GM13976 (cell line): ENCODE measurements around the gene SMC1B.

Source experiments
- DNase-seq: peaks from one replicate; pipeline ENCODE4 v3.0.0; 2012; ENCODE audit warnings: low spot score
- in situ Hi-C: fragments of 300-500 bp; cut with MboI; formaldehyde crosslinking; loops from one replicate; pipeline ENCODE4 v1.12.0; 2022; ENCODE audit warnings: low sequenced_read_pairs, mixed read lengths, inconsistent platforms; ENCODE audit not compliant: unreplicated experiment
- TF ChIP-seq, protein P1 (sequence below): IDR thresholded peaks from 2 replicates; pipeline ENCODE4 v1.5.1; 2012; ENCODE audit warnings: borderline replicate concordance, mild to moderate bottlenecking; ENCODE audit not compliant: insufficient read depth; ENCODE audit errors: extremely low read depth, missing control alignments, control extremely low read depth

SMC1B gene, protein sequence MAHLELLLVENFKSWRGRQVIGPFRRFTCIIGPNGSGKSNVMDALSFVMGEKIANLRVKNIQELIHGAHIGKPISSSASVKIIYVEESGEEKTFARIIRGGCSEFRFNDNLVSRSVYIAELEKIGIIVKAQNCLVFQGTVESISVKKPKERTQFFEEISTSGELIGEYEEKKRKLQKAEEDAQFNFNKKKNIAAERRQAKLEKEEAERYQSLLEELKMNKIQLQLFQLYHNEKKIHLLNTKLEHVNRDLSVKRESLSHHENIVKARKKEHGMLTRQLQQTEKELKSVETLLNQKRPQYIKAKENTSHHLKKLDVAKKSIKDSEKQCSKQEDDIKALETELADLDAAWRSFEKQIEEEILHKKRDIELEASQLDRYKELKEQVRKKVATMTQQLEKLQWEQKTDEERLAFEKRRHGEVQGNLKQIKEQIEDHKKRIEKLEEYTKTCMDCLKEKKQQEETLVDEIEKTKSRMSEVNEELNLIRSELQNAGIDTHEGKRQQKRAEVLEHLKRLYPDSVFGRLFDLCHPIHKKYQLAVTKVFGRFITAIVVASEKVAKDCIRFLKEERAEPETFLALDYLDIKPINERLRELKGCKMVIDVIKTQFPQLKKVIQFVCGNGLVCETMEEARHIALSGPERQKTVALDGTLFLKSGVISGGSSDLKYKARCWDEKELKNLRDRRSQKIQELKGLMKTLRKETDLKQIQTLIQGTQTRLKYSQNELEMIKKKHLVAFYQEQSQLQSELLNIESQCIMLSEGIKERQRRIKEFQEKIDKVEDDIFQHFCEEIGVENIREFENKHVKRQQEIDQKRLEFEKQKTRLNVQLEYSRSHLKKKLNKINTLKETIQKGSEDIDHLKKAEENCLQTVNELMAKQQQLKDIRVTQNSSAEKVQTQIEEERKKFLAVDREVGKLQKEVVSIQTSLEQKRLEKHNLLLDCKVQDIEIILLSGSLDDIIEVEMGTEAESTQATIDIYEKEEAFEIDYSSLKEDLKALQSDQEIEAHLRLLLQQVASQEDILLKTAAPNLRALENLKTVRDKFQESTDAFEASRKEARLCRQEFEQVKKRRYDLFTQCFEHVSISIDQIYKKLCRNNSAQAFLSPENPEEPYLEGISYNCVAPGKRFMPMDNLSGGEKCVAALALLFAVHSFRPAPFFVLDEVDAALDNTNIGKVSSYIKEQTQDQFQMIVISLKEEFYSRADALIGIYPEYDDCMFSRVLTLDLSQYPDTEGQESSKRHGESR

DNA sequence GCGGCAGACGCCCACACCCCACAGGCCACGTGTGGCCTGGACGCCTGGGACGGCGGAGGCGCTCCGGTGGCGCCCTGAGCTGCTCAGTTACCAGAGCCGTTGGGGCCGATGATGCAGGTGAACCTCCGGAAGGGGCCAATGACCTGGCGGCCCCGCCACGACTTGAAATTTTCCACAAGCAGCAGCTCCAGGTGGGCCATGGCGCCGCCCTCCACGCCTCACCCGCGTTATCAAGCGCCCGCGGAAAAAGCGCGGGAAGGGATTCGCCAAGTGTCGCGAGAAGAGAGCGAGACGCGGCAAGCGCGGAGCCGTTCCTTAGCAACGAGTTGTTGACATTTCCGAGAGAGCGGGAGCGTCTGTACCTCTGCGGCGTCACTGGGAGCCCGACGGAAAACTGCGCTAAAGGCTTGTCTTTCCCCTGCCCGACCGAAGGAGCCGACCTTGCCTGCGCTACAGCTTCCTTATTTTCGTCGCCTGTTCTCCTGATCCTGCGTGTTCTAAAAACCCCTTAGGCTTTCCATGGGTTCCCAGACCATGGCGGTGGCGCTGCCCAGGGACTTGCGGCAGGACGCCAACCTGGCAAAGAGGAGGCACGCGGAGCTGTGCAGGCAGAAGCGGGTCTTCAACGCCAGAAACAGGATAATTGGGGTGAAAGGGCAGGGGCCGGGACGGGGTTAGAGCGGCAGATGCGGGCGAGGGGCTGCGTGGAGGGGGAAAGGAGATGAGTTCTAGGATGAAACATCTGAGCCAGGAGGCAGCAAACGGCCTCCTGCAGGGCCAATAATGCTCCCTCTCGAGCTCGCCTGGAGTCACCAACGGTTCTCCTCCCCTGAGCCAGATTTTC lies at the start of gene SMC1B, which contains the start of gene RIBC2:
Gene SMC1B, minus strand, starts transcription at position 232 of the 844 bp plus-strand sequence. Its CDS starts 32 bp downstream, at position 200.
Gene RIBC2, plus strand, starts transcription at position 326 of the 844 bp plus-strand sequence. Its CDS starts 194 bp downstream, at position 520.
- in situ Hi-C loops: no loop called here
- DNase-seq: peak; percentile 93
- TF ChIP-seq, protein P1, sequence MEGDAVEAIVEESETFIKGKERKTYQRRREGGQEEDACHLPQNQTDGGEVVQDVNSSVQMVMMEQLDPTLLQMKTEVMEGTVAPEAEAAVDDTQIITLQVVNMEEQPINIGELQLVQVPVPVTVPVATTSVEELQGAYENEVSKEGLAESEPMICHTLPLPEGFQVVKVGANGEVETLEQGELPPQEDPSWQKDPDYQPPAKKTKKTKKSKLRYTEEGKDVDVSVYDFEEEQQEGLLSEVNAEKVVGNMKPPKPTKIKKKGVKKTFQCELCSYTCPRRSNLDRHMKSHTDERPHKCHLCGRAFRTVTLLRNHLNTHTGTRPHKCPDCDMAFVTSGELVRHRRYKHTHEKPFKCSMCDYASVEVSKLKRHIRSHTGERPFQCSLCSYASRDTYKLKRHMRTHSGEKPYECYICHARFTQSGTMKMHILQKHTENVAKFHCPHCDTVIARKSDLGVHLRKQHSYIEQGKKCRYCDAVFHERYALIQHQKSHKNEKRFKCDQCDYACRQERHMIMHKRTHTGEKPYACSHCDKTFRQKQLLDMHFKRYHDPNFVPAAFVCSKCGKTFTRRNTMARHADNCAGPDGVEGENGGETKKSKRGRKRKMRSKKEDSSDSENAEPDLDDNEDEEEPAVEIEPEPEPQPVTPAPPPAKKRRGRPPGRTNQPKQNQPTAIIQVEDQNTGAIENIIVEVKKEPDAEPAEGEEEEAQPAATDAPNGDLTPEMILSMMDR: no peak

DNA sequence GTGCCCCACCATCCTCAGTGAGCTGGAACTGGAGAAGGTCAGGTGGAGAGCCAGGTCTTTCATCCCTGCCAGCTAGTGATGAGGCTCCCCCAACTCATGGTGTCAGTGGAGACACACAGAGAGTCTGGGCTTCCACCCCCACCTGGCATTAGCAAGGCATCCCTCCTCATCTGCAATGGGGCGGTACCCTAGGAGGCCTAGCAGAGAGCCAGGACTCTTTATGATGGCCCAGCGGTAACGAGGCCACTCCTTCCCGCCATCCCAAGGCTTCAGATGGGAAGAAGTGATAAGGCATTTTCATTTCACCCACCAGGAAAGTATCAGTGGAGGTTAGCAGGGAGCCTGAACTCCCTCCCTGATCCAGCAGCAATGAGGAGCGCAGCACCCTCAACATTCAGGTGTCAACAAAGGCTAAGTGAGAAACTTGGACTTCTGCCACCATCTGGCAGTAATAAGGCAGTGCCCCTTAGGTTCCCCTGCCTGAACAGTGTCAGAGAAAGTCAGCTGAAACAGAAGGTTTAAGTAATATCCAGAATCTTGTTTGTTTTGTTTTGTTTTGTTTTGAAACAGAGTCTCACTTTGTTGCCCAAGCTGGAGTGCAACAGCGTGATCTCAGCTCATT lies 48.7 kb upstream of the SMC1B start:
- TF ChIP-seq, protein P1: no peak
- in situ Hi-C loops: no loop called here
- no peak for DNase-seq

DNA sequence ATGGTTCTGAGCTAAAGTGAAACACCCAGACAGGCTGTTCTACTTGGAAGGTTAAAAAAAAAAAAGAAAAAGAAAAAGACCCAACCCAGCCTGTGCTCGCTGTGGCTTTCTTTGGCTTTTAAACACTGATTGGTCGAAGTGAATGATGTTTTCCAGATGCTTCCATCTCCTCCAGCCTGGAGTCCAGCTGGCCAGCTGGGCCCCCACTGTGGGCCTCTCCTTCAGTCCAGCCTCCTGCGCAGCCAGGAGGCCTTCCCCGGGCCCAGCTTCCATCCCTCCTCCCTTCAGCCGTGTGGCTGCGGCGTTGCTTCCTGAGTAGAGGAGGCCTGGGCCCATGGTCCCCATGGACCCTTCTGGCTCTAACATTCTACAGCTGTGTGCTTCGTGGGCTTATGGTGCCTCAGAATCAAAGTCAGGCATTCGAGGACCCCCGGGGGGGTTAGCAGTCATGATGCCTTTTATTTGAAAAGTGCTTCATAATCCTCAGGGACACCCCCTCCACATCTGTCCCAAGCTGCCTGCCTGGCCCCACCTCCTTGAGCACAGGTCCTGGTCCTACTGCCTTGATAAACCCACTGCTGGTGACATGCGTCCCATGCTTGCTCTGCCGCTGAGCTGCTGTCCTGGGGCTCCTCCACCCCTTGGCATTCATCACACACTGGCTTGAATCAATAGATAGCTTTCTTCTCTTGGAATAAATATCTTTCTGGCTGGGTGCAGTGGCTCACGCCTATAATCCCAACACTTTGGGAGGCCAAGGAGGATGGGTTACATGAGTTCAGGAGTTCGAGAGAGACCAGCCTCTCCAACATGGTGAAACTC lies 47.1 kb upstream of the SMC1B start:
- TF ChIP-seq, protein P1: no peak
- no peak for DNase-seq
- in situ Hi-C loops: no loop called here

DNA sequence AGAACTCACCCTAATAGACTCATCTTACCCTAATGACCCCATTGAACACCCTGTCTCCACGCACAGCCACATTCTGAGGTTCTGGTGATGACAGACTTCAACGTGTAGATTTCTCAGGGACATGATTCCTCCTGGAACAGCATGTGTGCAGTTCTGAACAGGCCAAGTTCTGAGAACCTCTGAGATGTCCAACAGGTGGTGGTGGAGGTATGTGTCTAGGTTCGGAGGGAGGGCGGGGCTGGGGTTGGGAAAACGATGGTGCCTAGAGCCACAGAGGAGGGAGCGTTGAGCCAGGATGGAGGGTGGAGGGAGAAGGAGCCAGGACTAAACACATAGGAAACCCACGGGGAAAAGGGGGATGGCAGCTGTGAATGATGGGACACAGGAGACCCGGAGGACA lies 45.8 kb upstream of the SMC1B start:
- DNase-seq: no peak
- TF ChIP-seq, protein P1: no peak
- in situ Hi-C loops: no loop called here

DNA sequence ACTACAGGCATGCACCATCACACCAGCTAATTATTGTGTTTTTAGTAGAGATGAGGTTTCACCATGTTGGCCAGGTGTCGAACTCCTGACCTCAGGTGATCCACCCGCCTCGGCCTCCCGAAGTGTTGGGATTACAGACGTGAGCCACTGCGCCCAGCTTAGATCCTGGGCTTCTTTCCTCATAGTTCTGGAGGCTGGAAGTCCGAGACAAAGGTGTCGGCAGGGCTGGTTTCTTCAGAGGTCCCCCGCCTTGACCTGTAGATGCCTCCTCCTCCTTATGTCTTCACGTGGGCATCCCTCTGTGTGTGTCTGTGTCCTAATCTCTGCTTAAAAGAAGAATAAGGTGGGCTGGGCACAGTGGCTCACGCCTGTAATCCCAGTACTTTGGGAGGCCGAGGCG lies 45.1 kb upstream of the SMC1B start:
- DNase-seq: no peak
- TF ChIP-seq, protein P1: no peak
- in situ Hi-C loops: no loop called here
